Right hindlimb (tissue), 1 donor: ENCODE results near the gene NPPB.
A peak's percentile ranks its signal among the peaks of the same experiment; 100 is the strongest.
"Not testable (repeated sequence)": the region's sequence is repeated elsewhere in the genome, so short reads cannot be mapped to it uniquely, and the experiment has no call there.

Experiments
- DNase-seq: peaks from one replicate; pipeline ENCODE4 v3.0.0-alpha.2; 2018

The NPPB gene

DNA sequence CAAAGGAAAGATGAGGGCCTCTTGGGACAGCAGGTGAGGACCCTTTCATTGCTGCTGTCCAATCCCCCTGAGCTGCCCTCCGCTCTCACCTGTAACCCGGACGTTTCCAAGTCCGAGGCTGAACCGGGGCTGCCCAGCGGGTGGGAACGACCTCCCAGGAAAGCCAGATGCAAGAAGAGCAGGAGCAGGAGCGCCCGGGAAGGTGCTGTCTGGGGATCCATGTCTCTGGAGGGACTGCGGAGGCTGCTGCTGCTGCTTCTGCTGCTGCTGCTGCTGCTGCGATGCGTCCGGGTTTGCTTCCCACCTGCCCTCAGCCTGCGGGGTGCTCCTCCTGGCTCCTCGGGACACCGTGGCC, at the start of gene NPPB:
NPPB (minus strand) TSS at position 333 of the 355 bp plus-strand sequence; CDS start at position 221, 112 bp downstream.
- no peak for DNase-seq

DNA sequence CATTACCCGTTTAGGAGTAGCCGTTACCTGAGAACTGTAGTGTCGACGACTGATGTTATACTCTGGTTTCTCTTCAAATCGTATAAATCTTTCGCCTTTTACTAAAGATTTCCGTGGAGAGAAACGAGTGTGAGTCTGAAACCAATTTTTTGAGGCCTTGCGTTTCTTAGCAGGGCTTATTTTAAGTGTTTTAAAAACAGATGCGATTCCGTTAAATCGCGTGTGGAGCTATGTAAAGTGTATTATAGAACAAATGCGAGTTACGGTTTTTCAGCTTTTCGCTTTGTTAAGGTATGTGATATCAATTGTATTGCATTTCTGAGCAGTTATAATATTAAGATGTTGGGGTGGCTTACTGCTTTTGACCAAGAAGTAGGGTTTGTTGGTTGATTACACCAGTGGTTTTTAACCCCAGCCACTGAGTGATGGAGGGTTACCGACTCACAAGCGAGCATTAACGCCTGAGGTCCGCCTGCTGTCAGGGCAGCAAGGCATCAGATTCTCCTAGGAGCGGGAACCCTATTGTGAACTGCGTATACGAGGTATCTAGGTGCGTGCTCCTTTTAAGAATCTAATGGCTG, 49.4 kb upstream of the NPPB start:
- DNase-seq, result peak; percentile 79

- peak; percentile 97 for DNase-seq
These were observed 48.7 kb upstream of the NPPB start for GRCh38 chr1:11907275-11908094.

DNA sequence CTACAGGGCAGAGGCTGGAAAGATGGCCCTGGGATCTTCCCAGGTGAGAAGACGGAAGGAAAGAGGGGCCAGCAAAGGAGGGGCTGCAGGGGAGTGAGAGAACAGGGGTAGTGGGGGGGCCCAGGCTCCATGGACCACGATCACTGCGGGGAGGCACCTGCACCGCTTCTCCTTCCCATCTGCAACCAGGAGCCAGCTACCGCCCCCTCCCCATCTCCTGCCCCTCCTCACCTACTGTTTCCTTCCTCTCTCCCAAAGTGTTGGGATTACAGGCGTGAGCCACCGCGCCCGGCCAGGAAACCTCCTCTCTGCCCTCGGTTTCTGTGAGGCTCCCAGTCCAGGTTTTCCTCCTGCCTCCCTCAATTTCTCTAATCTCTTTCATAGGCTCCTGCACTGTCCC, 48.1 kb upstream of the NPPB start:
- no peak for DNase-seq

DNA sequence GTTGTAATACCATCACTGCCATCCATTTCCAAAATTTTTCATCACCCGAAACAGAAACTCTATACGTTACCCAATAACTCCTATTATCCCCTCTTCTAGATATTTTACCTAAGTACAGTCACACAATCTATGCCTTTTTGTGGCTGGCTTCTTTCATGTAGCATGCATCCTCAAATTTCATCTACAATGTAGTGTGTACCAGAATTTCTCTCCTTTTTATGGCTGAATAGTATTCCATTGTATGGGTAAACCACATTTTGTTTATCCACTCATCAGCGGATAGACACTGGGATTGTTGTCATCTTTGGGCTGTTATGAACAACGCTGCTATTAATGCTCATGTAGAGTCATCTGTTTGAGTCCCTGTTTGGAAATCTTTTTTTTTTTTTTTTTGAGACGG, 46.2 kb upstream of the NPPB start:
- no peak for DNase-seq

DNA sequence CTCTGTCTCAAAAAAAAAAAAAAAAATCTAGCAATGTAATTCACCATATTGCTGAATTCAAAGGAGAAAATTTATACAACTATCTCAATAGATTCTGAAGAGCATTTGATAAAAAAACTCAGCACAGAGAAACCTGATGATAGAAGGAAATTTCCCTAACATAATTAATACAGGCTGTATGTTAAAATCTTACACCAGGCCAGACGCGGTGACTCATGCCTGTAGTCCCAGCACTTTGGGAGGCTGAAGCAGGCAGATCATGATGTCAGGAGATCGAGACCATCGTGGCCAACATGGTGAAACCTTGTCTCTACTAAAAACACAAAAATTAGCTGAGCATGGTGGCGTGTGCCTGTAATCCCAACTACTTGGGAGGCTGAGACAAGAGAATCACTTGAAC, 45.4 kb upstream of the NPPB start:
- not testable (repeated sequence) for DNase-seq

DNA sequence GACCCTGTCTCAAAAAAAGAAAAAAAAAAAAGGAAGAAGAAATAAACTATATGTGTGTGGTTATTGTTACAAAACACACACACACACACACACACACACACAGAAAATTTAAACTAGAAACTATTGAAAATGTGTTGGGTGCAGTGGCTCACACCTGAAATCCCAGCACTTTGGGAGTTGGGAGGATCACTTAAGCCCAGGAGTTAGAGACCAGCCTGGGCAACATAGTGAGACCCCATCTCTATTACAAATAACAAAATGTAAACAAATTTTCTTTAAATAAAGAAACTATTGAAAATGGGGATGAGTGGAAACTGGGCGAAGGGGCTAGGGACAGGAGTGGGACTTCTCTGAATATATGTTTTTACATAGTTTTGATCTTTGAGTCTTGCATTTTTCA, 44.5 kb upstream of the NPPB start:
- DNase-seq, result no peak

DNA sequence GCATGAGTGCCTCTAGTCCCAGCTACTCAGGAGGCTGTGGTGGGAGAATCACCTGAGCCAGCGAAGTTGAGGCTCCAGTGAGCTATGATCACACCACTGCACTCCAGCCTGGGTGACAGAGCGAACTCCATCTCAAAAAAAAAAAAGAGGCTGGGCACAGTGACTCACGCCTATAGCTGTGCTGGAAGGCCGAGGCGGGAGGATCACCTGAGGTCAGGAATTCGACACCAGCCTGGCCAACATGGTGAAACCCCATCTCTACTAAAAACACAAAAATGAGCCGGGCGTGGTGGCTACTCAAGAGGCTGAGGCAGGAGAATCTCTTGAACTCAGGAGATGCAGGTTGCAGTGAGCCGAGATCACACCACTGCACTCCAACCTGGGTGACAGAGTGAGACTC, 42.7 kb upstream of the NPPB start:
- not testable (repeated sequence) for DNase-seq

DNA sequence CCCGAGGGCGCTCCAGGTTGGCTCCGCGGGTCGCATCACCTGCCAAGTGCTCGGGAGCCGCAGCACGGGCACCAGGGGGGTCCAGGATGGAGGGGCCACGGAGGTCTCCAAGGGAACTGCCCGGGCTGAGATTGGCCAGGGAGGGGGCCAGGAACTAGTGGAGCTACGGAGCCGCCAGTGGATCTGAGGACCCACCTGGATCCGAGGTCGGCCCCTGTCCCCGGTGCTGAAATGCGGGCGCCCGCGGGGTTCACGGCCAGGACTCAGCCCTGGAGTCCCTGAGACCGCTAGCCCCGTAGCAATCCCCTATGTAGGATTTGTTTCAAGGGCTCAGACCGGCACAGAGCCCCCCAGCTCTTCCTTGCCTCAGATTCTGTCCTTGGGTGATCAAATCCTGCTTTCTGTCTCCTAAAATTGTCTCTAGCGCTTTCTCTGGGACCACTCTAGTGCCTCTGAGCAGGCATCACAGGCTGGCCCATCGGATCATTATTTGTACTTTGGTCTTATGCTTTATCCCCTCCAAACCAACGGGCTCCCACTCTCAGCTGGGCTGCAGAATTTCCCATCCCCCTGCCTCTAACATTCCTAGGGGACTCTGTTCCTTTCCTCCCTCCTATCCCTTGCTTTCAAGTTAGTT, 40.2 kb upstream of the NPPB start:
- DNase-seq, result no peak

GRCh38 chr1:11898086-11898785, 39.5 kb upstream of the NPPB start:
- DNase-seq, result no peak

- not testable (repeated sequence) for DNase-seq
These were observed 35.8 kb upstream of the NPPB start for GRCh38 chr1:11894501-11894900.

GRCh38 chr1:11893907-11894251, 35.1 kb upstream of the NPPB start:
- no peak for DNase-seq

- DNase-seq, result no peak
These were observed 32.9 kb upstream of the NPPB start for GRCh38 chr1:11891433-11892186.

GRCh38 chr1:11888877-11889208, 30.1 kb upstream of the NPPB start:
- DNase-seq, result no peak

GRCh38 chr1:11888206-11888876, 29.6 kb upstream of the NPPB start:
- DNase-seq, result no peak

GRCh38 chr1:11887666-11888007, 28.9 kb upstream of the NPPB start:
- no peak for DNase-seq

DNA sequence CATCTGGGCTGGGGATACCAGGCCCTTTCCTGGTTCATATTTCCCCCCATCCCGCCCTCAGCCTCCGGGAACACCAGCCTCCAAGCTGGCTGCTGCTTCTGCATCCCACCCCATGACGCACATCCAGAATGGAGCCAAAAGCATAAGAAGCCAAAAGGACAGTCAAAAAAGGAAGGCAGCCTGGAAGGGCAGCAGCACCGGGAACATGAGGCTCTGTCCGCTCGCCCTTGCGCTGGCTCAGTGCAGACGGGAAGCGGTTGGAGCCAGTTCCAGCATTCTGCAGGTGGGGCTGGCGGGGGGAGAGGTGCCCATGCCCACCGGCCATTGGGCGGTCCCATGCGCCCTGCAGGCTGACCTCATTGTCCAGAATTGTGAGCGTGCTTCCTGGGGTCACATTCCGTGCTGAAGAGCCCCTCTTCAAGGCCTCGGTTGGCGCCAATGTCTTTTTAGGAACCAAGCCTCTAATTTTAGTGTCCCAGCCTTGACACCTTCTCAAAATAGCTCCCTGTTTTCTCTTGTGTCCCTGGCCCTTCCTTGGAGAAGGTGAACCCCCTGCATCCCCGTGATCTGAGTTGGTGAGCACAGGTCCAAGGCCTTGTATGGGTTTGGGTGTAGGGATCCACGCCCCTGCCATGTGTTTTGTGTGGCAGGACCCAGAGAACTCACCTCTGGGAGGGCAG, 28.4 kb upstream of the NPPB start:
- no peak for DNase-seq

- no peak for DNase-seq
These were observed 27.2 kb upstream of the NPPB start for GRCh38 chr1:11885916-11886315.

DNA sequence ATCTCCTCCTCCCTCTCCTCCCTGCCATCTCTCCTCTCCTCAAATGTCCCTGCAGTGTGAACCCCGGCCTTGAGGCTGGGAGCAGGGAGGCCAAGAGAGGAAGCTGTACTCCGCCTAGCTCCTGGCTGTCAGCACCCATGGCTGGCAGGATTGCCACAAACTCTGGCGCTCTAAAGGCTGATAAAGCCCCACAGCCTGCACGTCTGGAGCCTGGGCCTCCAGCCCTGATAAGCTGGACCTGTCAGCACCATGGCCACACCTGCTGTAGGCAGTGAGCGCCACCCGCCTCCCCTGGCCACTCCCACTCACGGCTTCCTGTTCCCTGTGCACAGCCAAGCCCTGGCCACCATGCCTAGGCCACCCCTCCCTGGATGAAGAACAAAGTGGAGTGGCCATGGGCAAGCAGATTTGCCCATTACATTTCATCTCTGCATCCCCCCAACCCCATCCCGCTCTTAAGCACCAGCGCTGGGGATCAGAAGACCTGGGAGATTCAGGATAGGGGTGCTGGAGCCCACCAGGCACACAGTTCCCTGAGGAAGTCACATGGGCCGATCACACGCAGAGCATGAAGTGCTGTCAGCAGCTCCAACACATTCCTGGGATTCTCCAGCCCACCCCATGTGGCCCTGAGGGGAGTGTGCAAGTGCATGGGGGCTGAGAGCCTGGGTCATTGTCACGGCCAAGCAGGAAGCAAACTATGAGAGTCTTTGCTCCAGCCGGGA, 24.2 kb upstream of the NPPB start:
- no peak for DNase-seq

DNA sequence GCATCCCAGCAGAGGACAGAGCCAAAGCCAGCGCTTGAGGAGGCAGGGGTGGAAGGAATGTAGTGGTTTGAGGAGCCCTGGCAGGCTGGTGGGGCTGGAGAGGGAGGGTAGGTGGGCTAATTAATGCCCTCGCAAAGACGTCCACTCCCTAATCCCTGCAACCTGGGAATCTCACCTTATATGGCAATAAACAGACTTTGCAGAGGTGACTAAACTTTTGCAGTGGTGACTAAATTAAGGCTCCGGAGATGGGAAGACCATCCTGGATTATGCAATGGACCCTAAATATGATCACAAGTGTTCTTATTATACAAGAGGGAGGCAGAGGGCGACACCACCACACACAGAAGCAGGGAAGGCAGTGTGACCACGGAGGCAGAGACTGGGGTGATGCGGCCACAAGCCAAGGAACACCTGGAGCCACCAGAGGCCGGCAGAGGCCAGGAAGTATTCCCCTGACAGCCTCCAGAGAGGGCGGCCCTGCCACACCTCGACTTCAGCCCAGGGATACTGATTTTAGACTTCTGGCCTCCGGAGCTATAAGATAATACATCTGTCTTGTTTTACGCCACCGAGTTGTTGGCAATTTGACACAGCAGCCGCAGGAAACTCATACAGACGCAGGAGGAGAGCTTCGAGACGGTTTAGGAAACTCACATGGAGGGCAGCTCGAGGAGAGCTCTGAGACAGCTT, 23.1 kb upstream of the NPPB start:
- DNase-seq, result no peak
